NCI-H1930 (cell line): Measurements from ENCODE around the gene PARN.
"Not testable (repeated sequence)": the region's sequence is repeated elsewhere in the genome, so short reads cannot be mapped to it uniquely, and the experiment has no call there.

Experiments used
- DNase-seq, 2 experiments: peaks; one replicate each; lab custom pipeline; 2025; lab: John Stamatoyannopoulos, UW

Gene PARN

DNA sequence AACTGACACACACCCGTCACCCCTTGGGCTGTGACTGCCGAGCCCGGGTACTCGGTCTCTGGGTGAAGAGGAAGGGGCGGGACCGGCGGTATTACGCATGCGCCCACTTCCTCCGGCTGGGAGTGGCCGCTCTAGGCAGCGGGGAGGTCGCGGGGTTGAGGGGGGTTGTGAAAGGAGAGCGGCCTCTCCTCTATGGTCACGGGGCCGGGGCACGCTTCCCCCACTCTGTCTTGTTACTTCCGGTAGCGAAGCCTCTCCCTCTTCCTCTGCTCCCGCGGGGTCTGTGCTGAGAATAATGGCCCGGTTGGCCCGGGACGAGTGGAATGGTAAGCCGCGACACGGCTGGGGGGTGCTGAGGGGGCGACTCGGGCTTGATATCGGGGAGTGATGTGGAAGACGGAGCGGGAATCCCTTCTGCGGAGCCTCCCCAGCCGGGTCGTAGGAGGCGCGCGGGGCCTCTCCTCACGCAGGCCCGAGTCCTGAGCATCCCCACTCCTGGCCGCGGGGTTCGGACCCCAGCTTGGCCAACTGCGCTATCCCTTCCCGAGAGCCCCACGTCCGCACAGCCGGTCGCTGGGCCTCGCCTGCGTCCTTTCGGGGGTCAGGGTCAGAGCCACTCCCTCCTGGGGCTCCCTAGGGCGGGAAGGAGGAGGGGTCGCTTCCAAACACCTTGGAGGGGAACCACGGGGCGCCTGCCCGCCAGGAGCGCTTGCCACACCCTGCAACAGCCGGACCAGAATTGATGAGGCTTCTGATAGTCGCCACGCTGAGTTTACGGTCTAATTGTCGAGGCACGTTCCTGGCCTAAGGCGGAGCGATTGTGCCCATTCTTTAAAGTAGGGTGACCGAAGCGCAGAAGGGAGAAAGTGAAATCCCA is 2.9 kb upstream of the PARN start, which contains the start of gene BFAR:
BFAR (plus strand) TSS at position 259 of the 877 bp plus-strand sequence. CDS start 11,396 bp downstream, outside the sequence.
- DNase-seq, result peak; percentile 97

DNA sequence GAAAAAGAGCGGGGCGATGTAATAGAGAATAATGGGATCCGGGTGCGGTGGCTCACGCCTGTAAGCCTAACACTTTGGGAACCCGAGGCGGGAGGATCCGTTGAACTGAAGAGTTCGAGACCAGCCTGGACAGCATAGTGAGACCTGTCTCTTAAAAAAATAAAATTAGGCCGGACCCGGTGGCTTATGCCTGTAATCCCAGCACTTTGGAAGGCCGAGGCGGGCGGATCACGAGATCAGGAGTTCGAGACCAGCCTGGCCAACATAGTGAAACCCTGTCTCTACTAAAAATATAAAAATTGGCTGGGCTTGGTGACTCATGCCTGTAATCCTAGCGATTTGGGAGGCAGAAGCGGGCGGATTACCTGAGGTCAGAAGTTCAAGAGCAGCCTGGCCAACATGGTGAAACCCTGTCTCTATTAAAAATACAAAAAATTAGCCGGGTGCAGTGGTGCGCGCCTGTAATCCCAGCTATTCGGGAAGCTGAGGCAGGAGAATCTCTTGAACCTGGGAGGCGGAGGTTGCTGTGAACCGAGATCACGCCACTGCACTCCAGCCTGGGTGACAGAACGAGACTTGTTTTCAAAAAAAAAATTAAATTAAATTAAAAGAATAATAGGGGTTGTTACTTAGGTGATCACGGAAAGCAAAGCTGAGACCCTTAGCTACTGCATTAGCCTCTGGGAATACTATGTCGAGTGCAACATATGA is 715 bp upstream of the PARN start:
- DNase-seq, result not testable (repeated sequence)

DNA sequence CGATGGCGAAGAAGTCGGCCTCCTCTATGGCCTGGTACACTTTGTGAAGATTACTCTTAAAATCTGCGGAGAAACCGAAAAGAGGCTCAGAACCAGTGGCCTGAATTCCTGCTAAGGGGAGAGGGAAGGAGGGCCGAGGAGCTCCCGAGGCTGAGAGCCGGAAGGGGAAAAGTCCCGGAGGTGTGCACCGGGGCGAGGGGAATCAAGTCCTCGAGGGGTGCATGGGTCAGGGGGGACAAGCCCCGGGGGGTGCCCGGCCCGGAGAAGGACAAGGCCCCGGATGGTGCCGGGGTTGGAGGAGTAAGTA is 495 bp downstream of the PARN start:
- DNase-seq, result no peak

DNA sequence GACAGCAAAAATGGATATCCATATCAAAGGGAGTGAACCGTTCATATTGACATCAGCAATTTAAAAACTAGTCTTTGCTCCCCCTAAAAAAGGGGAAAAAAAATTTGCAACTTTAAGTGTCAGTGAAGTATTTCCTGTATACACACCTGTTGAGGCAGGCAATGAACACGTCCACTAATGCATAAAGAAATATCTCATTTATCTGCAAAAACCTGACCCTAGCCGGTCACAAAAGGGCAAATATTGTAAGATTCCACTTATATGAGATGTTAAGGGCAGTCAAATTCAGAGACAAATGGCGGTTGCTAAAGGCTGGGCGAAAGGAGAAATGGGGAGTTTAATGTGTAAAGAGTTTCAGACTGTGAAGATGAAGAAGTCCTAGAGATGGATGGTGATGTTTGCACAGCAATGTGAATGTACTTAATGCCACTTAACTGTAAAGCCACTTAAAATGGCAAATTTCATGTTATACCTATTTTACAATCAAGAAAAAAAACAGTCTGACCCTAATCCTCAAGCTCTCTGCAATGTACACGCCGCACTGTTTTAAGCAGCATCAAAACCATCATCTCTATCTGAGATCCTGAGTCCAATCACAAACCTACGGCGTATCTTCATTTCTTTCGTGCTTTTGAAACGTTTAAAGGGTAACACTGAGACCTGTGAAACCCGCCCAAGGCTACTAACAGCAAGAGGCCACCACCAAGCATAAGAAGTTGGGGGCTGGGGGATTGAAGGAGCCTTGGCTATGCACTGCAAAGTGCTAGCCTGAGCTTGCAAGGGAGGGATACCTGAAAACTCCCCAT is 1.1 kb downstream of the PARN start:
- DNase-seq, result no peak

DNA sequence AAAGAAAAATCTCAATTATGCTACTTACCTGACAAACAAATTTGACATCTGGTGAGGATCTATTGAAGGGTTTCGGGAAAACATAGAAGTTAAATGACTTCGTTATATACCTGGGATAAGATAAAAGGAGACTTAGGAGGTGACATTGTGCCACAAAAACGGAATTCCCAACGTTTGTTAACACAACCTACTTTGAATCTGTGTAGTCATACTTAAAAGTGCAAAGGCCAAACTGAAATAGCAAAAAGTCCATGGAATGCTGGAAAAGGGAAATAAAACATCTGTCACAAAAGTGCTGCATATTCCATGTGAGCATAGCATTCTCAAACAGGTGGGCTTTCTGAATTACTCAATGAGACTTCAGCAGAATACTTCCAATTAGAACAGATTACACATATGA is 3.0 kb downstream of the PARN start:
- no peak for DNase-seq

DNA sequence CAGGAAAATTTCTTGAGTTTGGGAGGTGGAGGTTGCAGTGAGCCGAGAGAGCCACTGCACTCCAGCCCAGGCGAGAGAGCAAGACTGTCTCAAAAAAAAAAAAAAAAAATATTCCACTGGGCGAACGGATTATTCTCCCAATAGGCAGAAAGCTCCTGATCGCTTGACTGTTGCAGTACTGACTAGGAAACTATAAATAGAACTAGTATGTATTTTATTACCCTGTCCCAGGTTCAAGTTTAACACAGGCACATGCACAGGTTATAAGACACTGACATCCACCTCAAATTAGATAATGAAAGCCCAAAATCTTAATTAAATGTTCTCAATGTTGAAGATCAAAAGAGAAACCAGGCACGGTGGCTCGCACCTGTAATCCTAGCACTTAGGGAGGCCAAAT is 11.5 kb downstream of the PARN start:
- no peak for DNase-seq

DNA sequence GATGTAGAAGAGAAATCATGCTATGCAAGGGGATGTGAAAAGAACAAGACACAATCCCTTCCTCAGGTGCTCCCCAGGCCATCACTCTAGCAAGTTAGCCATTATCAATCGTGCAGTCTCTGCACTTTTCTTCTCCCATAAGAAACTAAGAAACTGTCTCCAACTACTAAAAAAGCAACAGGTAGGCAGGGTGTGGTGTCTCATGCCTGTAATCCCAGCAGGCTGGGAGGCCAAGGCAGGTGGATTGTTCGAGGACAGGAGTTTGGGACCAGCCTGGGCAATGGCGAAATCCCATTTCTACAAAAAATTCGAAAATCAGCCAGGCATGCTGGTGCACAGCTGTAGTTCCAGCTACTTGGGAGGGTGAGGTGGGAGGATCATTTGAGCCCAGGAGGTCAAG is 13.8 kb downstream of the PARN start:
- DNase-seq, result no peak

DNA sequence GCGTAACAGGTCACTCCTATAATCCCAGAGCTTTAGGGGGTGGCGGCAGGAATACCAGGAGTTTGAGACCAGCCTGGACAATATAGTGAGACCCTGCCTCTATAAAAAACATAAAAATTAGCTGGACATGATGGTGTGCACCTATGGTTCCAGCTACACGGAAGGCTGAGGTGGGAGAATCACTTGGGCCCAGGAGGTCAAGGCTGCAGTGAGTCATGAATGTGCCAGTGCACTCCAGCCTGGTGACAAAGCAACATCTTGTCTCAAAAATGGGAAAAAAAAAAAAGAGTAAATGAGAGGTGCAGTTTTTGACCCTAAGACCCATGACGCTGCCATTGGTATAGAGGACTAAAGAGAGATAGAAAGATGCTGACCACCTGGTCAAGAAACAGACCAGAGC is 16.1 kb downstream of the PARN start:
- DNase-seq, result no peak

DNA sequence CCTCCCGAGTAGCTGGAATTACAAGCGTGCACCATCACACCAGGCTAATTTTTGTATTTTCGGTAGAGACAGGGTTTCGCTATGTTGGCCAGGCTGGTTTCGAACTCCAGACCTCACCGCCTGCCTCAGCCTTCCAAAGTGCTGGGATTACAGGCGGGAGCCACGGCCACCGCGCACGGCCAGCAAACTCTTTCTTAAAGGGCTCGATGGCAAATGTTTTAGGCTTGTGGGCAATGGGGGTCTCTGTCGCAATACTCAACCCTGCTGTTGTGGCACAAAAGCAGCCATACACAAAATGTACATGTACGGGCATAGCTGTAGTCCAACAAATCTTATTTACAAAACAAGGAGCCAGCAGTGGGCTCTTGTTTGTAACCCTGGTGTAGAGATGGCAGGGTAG is 18.4 kb downstream of the PARN start:
- no peak for DNase-seq

DNA sequence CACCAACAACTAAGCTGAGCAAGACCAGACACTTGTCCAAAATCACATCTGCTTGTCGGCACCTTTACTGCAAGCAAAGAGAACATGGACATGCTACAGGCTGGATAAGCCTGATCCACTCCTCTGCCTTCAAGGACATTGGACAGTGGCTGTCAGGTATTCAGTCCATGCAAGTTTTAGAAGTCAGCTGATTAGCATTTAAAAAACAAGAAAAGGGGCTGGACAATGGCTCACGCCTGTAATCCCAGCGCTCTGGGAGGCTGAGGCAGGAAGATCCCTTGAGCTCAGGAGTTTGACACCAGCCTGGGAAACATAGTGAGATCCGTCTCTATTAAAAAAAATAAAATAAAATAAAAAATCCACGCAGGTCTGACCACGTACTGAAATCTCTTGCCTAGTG is 20.3 kb downstream of the PARN start:
- no peak for DNase-seq

DNA sequence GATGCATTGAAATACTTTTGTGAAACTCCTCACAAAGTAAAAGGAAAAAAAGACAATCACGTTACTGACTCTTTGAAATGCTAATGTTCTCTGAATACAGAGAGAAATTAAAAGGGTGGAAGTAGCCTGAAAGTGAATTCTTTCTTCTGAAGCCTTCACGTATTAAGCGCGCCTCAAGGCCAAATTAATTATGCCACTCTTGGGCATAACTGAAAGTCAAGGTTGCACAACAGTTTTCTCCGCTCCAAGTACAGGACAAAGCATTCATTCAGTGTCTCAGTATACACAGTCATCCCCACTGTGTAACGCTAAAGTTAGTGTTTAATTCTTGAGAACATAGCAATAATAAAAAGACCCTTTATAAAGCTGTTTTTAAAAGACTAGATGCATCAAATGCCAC is 21.5 kb downstream of the PARN start:
- no peak for DNase-seq

DNA sequence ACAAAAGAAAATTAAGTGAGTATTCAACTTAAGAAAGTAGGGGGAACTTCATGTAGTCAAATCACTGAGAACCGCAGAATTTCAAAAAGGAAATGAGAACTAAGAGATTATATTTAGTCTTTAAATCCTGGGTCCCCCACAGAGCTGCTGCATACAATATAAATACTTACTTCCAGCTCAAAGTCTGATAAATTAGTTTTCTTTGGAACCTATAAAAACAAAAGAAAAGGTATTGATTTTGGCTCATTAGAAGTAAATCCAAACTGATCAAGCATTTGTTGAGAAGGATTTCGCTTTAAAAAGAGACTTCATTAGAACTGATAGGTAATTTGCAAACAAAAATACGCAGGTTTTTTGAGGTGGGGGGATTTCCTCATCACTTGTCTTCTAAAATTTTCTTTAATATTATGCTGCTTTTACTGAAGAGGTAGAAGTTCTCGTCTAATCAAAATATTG is 21.9 kb downstream of the PARN start:
- no peak for DNase-seq

DNA sequence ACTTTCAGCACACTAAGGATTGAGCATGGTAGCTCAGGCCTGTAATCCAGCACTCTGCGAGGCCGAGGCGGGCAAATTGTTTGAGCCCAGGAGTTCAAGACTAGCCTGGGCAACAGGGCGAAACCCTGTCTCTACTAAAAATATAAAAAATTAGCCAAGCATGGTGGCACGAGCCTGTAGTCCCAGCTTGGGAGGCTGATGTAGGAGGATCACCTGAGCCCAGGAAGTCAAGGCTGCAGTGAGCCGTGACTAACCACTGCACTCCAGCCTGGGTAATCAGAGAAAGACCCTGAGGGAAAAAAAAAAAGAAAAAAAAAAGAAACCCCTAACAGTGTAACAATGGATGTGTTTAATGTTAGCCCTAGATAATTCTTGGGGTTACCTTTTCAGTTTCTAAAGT is 24.0 kb downstream of the PARN start:
- DNase-seq, result no peak

DNA sequence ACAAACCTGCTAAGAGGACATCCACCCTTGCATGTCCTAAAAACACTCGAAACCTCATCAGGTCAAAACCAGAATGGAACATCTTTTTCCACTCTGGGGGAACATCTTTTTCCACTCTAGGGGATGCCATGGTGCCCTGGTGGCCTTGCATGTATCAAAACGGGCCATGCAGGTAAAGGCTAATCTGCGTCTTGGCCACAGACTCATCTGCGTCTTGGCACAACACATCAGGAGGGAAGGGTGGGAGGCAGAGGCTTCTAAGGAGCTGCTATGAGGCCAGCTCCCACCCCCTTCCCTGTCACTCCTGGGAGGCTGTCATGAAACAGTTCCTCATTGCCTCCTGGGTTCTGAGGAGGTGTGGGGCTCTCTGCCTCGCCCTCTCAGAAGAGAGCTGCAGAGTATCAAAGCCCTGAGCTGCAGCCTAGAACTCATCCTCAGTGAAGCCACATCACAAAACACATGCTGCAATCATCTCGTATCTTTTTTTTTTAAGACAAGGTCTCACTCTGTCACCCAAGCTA is 27.6 kb downstream of the PARN start:
- no peak for DNase-seq

DNA sequence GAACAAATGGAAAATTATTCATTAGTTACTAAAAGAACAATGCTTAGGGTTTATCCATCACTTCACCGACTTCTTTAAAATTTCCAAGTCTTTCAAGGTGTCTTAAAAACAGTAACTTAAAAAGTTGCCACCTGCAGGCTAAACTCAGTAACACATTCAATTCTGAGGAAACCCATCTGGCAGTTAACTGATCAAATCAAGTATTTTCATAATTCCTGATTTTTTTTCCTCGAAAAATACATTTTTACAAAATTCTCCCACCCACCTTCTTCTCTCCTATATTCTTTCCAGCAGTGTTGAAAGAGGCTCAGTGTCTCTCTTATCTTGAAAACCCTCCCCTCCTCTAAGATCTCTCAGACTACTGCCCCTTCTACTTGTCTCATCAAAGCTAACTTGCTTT is 29.9 kb downstream of the PARN start:
- no peak for DNase-seq

DNA sequence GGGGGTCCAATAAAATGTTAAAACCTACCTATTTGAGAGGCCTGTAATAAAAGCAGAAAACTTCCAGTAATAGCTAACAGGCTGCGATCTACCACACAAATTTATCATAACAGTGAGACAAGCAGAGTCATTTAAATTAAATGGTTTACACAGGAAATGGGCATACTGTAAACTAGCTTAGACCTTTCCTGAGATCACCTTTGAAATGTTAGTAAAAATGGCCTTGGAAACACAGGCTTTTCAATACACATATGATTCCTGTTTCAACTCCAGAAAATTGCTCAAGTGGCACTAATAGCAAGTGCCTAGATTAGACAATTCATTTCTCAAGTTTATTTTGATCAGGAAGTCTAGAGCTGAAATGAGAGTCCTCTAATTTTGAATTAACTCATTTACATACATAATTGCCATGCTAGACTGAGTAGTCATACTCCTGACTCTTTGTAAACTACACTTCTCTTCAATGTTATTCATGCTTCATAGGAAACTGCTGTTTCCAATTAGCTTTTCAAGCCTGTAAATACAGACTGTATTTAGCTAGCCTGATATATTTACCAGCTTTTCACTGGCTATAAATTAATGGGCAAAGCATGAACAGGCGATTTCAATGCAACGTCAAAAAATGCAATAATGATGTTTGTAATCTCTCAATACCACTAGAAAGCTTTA is 43.3 kb downstream of the PARN start:
- DNase-seq, result peak in 1 of 2 experiments; percentile 18

DNA sequence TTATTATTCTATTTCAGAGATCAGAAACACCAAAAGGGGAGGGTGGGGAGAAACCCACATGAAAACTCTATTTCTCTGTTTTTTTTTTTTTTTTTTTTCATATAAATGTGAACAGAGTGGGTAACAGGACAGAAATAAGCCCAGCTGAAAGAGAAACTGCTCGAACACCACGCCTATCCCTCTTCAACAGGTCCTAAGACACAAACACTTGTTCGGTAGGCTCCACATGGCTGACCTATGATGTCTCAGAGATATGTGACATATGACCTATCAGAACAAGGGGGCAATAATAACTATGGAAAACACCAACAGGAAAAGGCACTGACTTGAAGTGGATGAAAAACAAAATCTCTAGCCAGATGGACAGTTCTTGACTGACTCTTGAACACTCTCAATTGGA is 44.8 kb downstream of the PARN start:
- no peak for DNase-seq

DNA sequence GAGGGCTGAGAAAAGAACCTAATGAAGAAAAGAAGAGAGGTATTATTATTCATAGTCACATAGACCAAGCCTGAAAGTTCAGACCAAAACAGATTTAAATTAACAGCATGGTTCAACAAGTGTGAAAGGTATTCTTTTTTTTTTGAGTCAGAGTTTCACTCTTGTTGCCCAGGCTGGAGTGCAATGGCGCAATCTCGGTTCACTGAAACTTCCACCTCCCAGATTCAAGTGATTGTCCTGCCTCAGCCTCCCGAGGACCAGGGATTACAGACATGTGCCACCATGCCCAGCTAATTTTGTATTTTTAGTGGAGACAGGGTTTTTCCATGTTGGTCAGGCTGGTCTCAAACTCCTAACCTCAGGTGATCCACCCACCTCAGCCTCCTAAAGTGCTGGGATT is 49.1 kb downstream of the PARN start:
- DNase-seq, result not testable (repeated sequence)

DNA sequence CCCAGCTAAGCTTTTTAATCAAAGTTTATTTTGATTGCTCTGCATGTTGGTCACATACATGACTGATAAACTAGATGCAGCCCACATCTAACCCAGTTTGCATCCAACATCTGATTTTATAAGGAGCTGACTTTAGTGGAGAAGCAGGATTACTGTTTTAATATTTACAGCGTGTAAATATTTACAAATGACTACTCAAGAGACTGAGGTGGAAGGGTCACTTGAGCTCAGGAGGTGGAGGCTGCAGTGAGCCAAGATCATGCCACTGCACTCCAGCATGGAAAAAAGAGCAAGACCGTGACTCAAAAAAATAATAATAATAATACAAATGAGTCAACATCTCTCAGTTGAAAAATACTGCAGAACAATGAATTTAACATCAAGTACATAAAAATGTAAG is 50.8 kb downstream of the PARN start:
- no peak for DNase-seq

DNA sequence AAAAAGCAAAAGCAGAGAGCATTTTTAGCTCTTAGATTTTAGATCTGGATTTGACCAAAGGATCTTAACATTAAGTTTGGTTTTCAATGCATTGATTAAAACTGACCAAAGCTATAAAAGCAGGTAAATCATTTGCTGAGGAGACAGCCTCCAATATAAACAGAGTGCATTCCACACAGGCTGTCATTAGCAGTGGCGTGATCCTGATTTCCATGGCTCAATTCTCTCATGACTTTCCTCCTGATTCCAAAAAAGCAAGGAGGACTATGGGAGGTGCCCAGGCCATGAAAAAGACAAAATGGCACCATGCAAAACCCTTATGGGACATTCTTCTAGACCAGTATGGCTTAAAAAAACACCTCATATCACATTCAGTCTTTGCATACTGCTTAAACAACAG is 53.5 kb downstream of the PARN start:
- DNase-seq, result no peak

DNA sequence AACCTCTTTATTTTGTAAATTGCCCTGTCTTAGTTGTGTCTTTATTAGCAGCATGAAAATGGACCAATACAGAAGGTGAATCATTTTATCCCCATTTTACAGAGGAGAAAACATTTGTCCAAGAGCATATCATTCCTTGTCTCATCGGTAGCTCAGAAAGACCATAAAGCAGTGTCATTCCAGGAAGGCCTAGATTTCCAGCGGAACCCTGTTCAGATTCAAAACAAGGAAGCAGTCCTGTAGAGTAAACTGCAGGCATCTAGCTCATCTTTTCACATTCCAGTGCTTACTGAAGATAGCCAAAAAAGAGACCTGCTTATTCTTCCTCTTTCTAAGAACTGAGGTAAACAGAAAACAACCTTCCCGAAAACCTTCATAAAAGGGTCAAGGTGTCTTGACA is 54.0 kb downstream of the PARN start:
- no peak for DNase-seq
